Ascending aorta (tissue), 2 donors: ENCODE data around the gene FANCC. TPM values are rescaled to one million over a fixed set of nuclear protein-coding genes. Genes with fewer than 3 reads are reported as not detected.

Source experiments
- DNase-seq, 2 donors: peaks; one replicate each; pipeline ENCODE4 v3.0.0-alpha.2; 2019; ENCODE audit warnings: low spot score in 2 of 2
- H3K27ac ChIP-seq, 2 donors: fragments of 200-600 bp; sonication (generic); one replicate each; pipeline ENCODE4 v1.5.1; 2016 to 2017; ENCODE audit warnings: mild to moderate bottlenecking in 1 of 2
- H3K27me3 ChIP-seq: fragments of 200-600 bp; sonication (generic); one replicate; pipeline ENCODE4 v1.5.1; 2017
- H3K36me3 ChIP-seq, 2 donors: fragments of 200-600 bp; sonication (generic); one replicate each; pipeline ENCODE4 v1.5.1; 2016
- H3K4me1 ChIP-seq, 2 donors: fragments of 200-600 bp; sonication (generic); one replicate each; pipeline ENCODE4 v1.5.1; 2016 to 2017; ENCODE audit warnings: mild to moderate bottlenecking in 1 of 2
- H3K4me3 ChIP-seq, 2 donors: fragments of 200-600 bp; sonication (generic); one replicate each; pipeline ENCODE4 v1.5.1; 2016 to 2017; ENCODE audit warnings: mild to moderate bottlenecking in 1 of 2
- H3K9me3 ChIP-seq, 2 donors: fragments of 200-600 bp; sonication (generic); one replicate each; pipeline ENCODE4 v1.5.1; 2016
- CTCF ChIP-seq, 3 experiments: fragments of 200-600 bp in 2 of 3; fragments of 450-650 bp in 1 of 3; sonication (generic) in 2 of 3; IDR thresholded peaks; one replicate each; pipeline ENCODE4 v1.5.1; 2016 to 2019; ENCODE audit warnings: antibody characterized with exemption in 3 of 3, mild to moderate bottlenecking in 1 of 3, moderate library complexity in 1 of 3
- intact Hi-C: fragments of 100-400 bp; cut with DNase I; formaldehyde crosslinking; loops from one replicate; pipeline ENCODE4 v1.15.1; 2023
- total RNA-seq: library from RNA; depleted of rRNA; stranded (reverse); fragments of >200 nt; gene quantifications from one replicate; pipeline ENCODE4 v1.1.0, GENCODE V29; 2016

FANCC gene
- total RNA-seq, 1 donor from 2014 or later: 0.64 TPM

- Histone ChIP-seq H3K4me1 (no peaks in the 10 kb centered on the region), H3K4me3 (no peak overlapping the region), H3K27me3 (no peaks in the 10 kb centered on the region), H3K27ac (no peak overlapping the region), H3K9me3 (no peaks in the 10 kb centered on the region), H3K36me3 (no peaks in the 10 kb centered on the region)
- no peak for DNase-seq
- no peak for TF ChIP-seq CTCF (IDR thresholded peaks at IDR 0.05)
- intact Hi-C loops: no loop called here
Measured at GRCh38 chr9:95142315-95142714, 175.2 kb downstream of the FANCC start.

GRCh38 chr9:95140821-95141220 lies 176.7 kb downstream of the FANCC start:
- no peak overlapping the region for H3K27ac ChIP-seq
- no peak overlapping the region for H3K4me3 ChIP-seq
- no peak for TF ChIP-seq CTCF (IDR thresholded peaks at IDR 0.05)
- no peak for DNase-seq
- intact Hi-C loops: no loop called here
- H3K27me3 ChIP-seq: no peaks in the 10 kb centered on the region
- H3K4me1 ChIP-seq: no peaks in the 10 kb centered on the region
- no peaks in the 10 kb centered on the region for H3K9me3 ChIP-seq
- H3K36me3 ChIP-seq: no peaks in the 10 kb centered on the region

- no peak overlapping the region for H3K27ac ChIP-seq
- intact Hi-C loops: no loop called here
Measured at GRCh38 chr9:95139126-95139525, 178.4 kb downstream of the FANCC start.

GRCh38 chr9:95138474-95138873 lies 179.0 kb downstream of the FANCC start:
- DNase-seq: no peak
- no peaks in the 10 kb centered on the region for H3K9me3 ChIP-seq
- no peak for TF ChIP-seq CTCF (IDR thresholded peaks at IDR 0.05)
- H3K36me3 ChIP-seq: peaks cover 0 to 3% of the 10 kb centered on the region in 2 donors
- H3K4me1 ChIP-seq: no peaks in the 10 kb centered on the region
- H3K4me3 ChIP-seq: no peak overlapping the region
- H3K27me3 ChIP-seq: no peaks in the 10 kb centered on the region
- intact Hi-C loops: no loop called here
- H3K27ac ChIP-seq: no peak overlapping the region

More at GRCh38 chr9:95139126-95139525, 178.4 kb downstream of the FANCC start:
- no peak for TF ChIP-seq CTCF (IDR thresholded peaks at IDR 0.05)
- Histone ChIP-seq H3K4me3 (no peak overlapping the region), H3K4me1 (no peaks in the 10 kb centered on the region), H3K27me3 (no peaks in the 10 kb centered on the region), H3K9me3 (no peaks in the 10 kb centered on the region), H3K36me3 (peaks cover 0 to 3% of the 10 kb centered on the region in 2 donors)
- DNase-seq: no peak

GRCh38 chr9:95137587-95138145 lies 179.8 kb downstream of the FANCC start:
- DNase-seq: no peak
- TF ChIP-seq CTCF (IDR thresholded peaks at IDR 0.05): no peak
- peaks cover 0 to 3% of the 10 kb centered on the region in 2 donors for H3K36me3 ChIP-seq
- intact Hi-C loops: no loop called here
- H3K4me1 ChIP-seq: no peaks in the 10 kb centered on the region
- H3K27me3 ChIP-seq: no peaks in the 10 kb centered on the region
- no peak overlapping the region for H3K4me3 ChIP-seq
- no peak overlapping the region for H3K27ac ChIP-seq
- no peaks in the 10 kb centered on the region for H3K9me3 ChIP-seq

GRCh38 chr9:95135756-95136155 lies 181.8 kb downstream of the FANCC start:
- no peaks in the 10 kb centered on the region for H3K27me3 ChIP-seq
- peaks cover 0 to 3% of the 10 kb centered on the region in 2 donors for H3K36me3 ChIP-seq
- no peaks in the 10 kb centered on the region for H3K9me3 ChIP-seq
- no peak overlapping the region for H3K4me3 ChIP-seq
- intact Hi-C loops: no loop called here
- H3K4me1 ChIP-seq: no peaks in the 10 kb centered on the region
- H3K27ac ChIP-seq: no peak overlapping the region
- TF ChIP-seq CTCF (IDR thresholded peaks at IDR 0.05): no peak
- DNase-seq: no peak
